Keratinocyte (primary cell): ENCODE data around the gene SDCCAG8. TPM values are rescaled to one million over a fixed set of nuclear protein-coding genes. Genes with fewer than 3 reads are reported as not detected.

ENCODE experiments used
- DNase-seq: peaks from one replicate; pipeline ENCODE4 v3.0.0-alpha.2; 2011; ENCODE audit warnings: low read depth, missing footprints, low spot score
- FAIRE-seq: peaks from 2 replicates; lab custom pipeline; 2011; peaks lifted over from hg19 to GRCh38; lab: Jason Lieb, UNC
- H2AFZ ChIP-seq: 2 replicates; pipeline ENCODE4 v1.6.0; 2012; ENCODE audit warnings: low read length, control low read depth, inconsistent platforms; ENCODE audit not compliant: control insufficient read depth
- H3K27ac ChIP-seq: 2 replicates; pipeline ENCODE4 v1.5.1; 2011; ENCODE audit warnings: low read length; ENCODE audit not compliant: control insufficient read depth, insufficient read depth
- H3K27me3 ChIP-seq: 3 replicates; pipeline ENCODE4 v1.6.0; 2011; ENCODE audit warnings: low read length; ENCODE audit not compliant: control insufficient read depth, insufficient read depth; ENCODE audit errors: extremely low read depth
- H3K36me3 ChIP-seq, 2 experiments: 2 replicates in 1 of 2; 3 replicates in 1 of 2; pipeline ENCODE4 v1.5.1; 2011; ENCODE audit warnings: low read length in 2 of 2, mild to moderate bottlenecking in 1 of 2; ENCODE audit not compliant: control insufficient read depth in 2 of 2, insufficient read depth in 2 of 2; ENCODE audit errors: extremely low read depth in 1 of 2
- H3K4me1 ChIP-seq: 3 replicates; pipeline ENCODE4 v1.5.1; 2011; ENCODE audit warnings: low read length; ENCODE audit not compliant: control insufficient read depth, insufficient read depth; ENCODE audit errors: extremely low read depth
- H3K4me2 ChIP-seq: 3 replicates; pipeline ENCODE4 v1.6.0; 2011; ENCODE audit warnings: low read depth, low read length; ENCODE audit not compliant: control insufficient read depth, insufficient read depth; ENCODE audit errors: extremely low read depth
- H3K4me3 ChIP-seq, 3 experiments: fragments of 200-600 bp in 1 of 3; sonication (generic) in 1 of 3; 2 replicates in 2 of 3; 3 replicates in 1 of 3; pipeline ENCODE4 v1.5.1; 2011 to 2016; ENCODE audit warnings: low read length in 3 of 3, mild to moderate bottlenecking in 3 of 3, control low read depth in 2 of 3, inconsistent platforms in 1 of 3, low read depth in 1 of 3, mixed read lengths in 1 of 3, mixed run types in 1 of 3, moderate library complexity in 1 of 3; ENCODE audit not compliant: control insufficient read depth in 2 of 3, insufficient read depth in 2 of 3; ENCODE audit errors: extremely low read depth in 1 of 3
- H3K79me2 ChIP-seq: 2 replicates; pipeline ENCODE4 v1.6.0; 2012; ENCODE audit warnings: low read length; ENCODE audit not compliant: control insufficient read depth, insufficient read depth
- H3K9ac ChIP-seq: 3 replicates; pipeline ENCODE4 v1.6.0; 2011; ENCODE audit warnings: low read length; ENCODE audit not compliant: control insufficient read depth, insufficient read depth; ENCODE audit errors: extremely low read depth
- H3K9me1 ChIP-seq: 3 replicates; pipeline ENCODE4 v1.6.0; 2011; ENCODE audit warnings: low read length; ENCODE audit not compliant: control insufficient read depth, insufficient read depth; ENCODE audit errors: extremely low read depth
- H3K9me3 ChIP-seq: 2 replicates; pipeline ENCODE4 v1.5.1; 2012; ENCODE audit warnings: low read depth, low read length; ENCODE audit not compliant: control insufficient read depth
- H4K20me1 ChIP-seq: 3 replicates; pipeline ENCODE4 v1.6.0; 2011; ENCODE audit warnings: low read length; ENCODE audit not compliant: control insufficient read depth, insufficient read depth; ENCODE audit errors: extremely low read depth
- CTCF ChIP-seq, 3 experiments: IDR thresholded peaks in 1 of 3; conservative IDR thresholded peaks in 1 of 3; optimal IDR thresholded peaks in 1 of 3; 2 replicates in 2 of 3; 3 replicates in 1 of 3; pipeline versions ENCODE3 to v1.5.1; 2011; ENCODE audit warnings: low read length in 3 of 3, mild to moderate bottlenecking in 3 of 3, moderate library complexity in 2 of 3, control low read depth in 1 of 3, inconsistent platforms in 1 of 3; ENCODE audit not compliant: insufficient read depth in 2 of 3; ENCODE audit errors: extremely low read depth in 1 of 3
- EZH2 ChIP-seq: IDR thresholded peaks from one replicate; pipeline ENCODE4 v1.6.1; 2012; ENCODE audit warnings: inconsistent platforms, mild to moderate bottlenecking, low read length, moderate library complexity
- dilution Hi-C: fragments of 300-500 bp; cut with MboI; formaldehyde crosslinking; loops from one replicate; pipeline ENCODE4 v1.7.0; 2020; ENCODE audit warnings: low sequenced_read_pairs; ENCODE audit not compliant: extremely low pct_ligation_motif_present
- polyA plus RNA-seq, 5 experiments: library from polyadenylated mRNA; depleted of rRNA in 3 of 5; stranded (reverse) in 3 of 5; stranded (forward) in 1 of 5; unstranded in 1 of 5; fragments of >200 nt; gene quantifications; 1 replicate in 1 of 5; 2 replicates in 3 of 5; 3 replicates in 1 of 5; pipeline versions ENCODE4 v1.2.1 to v1.2.3, GENCODE V29; 2011 to 2012; ENCODE audit warnings: missing spikeins in 2 of 5, low read depth in 1 of 5, low replicate concordance in 1 of 5

The SDCCAG8 gene
- polyA plus RNA-seq, 1 donor (not counting 4 experiments of a cell fraction or from before 2014, with no cell fraction given), result 61.6 TPM

GRCh38 chr1:243379208-243379607 lies 123.4 kb downstream of the SDCCAG8 start:
- no peak for FAIRE-seq
- Histone ChIP-seq H2AFZ (no peak overlapping the region), H4K20me1 (no peaks in the 10 kb centered on the region), H3K4me3 (no peak overlapping the region), H3K27me3 (no peaks in the 10 kb centered on the region), H3K4me2 (no peak overlapping the region), H3K79me2 (no peaks in the 10 kb centered on the region), H3K27ac (no peak overlapping the region), H3K9me1 (no peaks in the 10 kb centered on the region), H3K9me3 (no peaks in the 10 kb centered on the region), H3K9ac (no peak overlapping the region), H3K36me3 (peaks cover 2 to 3% of the 10 kb centered on the region in 2 experiments), H3K4me1 (no peaks in the 10 kb centered on the region)
- dilution Hi-C loops, result no loop called here
- DNase-seq, result no peak
- TF ChIP-seq CTCF (optimal IDR thresholded peaks at IDR 0.05 in 1 of 3, IDR thresholded peaks at IDR 0.05 in 1 of 3, conservative IDR thresholded peaks at IDR 0.05 in 1 of 3; ENCODE audit: extremely low read depth in 1 of 3, insufficient read depth in 2 of 3, low read length in 3 of 3), result no peak
- TF ChIP-seq EZH2, result no peak

GRCh38 chr1:243379706-243380105 lies 123.9 kb downstream of the SDCCAG8 start:
- no peaks in the 10 kb centered on the region for H3K9me3 ChIP-seq
- H3K4me2 ChIP-seq, result no peak overlapping the region
- no peak overlapping the region for H3K9ac ChIP-seq
- H3K27me3 ChIP-seq, result no peaks in the 10 kb centered on the region
- H3K4me1 ChIP-seq, result no peaks in the 10 kb centered on the region
- no peaks in the 10 kb centered on the region for H3K9me1 ChIP-seq
- no peak overlapping the region for H3K27ac ChIP-seq
- no peak overlapping the region for H2AFZ ChIP-seq
- no peak overlapping the region for H3K4me3 ChIP-seq
- no peaks in the 10 kb centered on the region for H3K79me2 ChIP-seq
- DNase-seq (no peak), FAIRE-seq (no peak)
- peaks cover 2 to 3% of the 10 kb centered on the region in 2 experiments for H3K36me3 ChIP-seq
- dilution Hi-C loops, result no loop called here
- H4K20me1 ChIP-seq, result no peaks in the 10 kb centered on the region
- TF ChIP-seq EZH2 (no peak), CTCF (optimal IDR thresholded peaks at IDR 0.05 in 1 of 3, IDR thresholded peaks at IDR 0.05 in 1 of 3, conservative IDR thresholded peaks at IDR 0.05 in 1 of 3; ENCODE audit: extremely low read depth in 1 of 3, insufficient read depth in 2 of 3, low read length in 3 of 3) (no peak)
